Embryonic facial prominence (tissue), 1 donor: ENCODE data around the gene ALG5.

Experiments used
- DNase-seq: peaks from one replicate; pipeline ENCODE4 v3.0.0-alpha.2; 2016; ENCODE audit errors: extremely low spot score

ALG5 gene, protein sequence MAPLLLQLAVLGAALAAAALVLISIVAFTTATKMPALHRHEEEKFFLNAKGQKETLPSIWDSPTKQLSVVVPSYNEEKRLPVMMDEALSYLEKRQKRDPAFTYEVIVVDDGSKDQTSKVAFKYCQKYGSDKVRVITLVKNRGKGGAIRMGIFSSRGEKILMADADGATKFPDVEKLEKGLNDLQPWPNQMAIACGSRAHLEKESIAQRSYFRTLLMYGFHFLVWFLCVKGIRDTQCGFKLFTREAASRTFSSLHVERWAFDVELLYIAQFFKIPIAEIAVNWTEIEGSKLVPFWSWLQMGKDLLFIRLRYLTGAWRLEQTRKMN

DNA sequence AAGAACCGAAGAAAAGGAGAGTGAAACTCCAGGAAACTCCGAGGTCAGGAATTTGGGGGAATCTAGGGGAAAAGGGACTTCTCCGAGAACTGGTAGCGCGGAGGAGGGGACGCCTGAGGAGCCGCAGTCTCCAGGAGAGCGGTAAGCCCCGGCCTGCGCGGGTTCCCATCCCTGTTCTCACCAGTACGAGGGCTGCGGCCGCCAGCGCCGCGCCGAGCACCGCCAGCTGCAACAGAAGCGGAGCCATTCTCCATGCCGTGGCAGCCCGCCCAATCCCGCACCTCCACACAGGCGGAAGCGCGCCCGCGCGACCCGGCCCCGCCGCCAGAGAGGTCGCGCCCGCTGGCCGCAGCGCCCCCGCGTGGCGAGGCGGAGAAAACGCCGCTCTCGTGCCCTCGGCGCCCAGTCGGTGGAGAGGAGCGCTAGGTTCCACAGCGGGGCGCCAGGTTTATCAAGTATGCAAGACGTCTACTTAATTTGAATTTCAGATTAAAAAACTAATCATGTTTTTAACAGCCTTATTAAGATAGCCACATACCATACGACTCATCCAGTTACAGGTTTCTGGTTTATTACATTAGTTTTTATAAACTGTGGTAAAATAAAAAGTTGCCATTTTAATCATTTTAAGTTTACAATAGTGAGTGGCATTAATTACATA is at the start of gene ALG5:
TSS of gene ALG5 (minus strand) at position 287 of the 661 bp plus-strand sequence. CDS start at position 247, 40 bp downstream.
- peak; percentile 79 for DNase-seq

GRCh38 chr13:37047846-37048245 is 48.7 kb upstream of the ALG5 start:
- DNase-seq = no peak

- DNase-seq = no peak
These were observed 47.9 kb upstream of the ALG5 start for GRCh38 chr13:37047032-37047431.

GRCh38 chr13:37046062-37046461 is 46.9 kb upstream of the ALG5 start:
- DNase-seq = no peak

DNA sequence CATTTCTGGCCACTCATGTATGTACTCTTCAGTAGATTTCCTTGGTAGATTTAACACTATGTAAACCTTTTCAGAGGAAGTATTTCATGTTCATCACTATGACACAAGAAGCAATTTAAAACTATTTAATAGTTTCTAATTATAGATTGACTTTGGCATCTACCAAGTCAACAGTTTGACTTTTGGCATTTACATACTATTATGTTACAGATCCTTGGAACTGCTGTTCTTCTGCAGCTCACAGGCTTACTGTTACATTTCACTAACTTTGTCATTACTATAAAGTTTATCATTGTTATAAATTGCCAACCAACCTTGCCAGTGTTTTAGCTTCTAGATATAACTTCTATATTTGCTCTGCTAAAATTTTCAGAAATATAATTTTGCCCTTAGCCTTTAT is 41.6 kb upstream of the ALG5 start:
- no peak for DNase-seq

GRCh38 chr13:37039896-37040295 is 40.8 kb upstream of the ALG5 start:
- no peak for DNase-seq

DNA sequence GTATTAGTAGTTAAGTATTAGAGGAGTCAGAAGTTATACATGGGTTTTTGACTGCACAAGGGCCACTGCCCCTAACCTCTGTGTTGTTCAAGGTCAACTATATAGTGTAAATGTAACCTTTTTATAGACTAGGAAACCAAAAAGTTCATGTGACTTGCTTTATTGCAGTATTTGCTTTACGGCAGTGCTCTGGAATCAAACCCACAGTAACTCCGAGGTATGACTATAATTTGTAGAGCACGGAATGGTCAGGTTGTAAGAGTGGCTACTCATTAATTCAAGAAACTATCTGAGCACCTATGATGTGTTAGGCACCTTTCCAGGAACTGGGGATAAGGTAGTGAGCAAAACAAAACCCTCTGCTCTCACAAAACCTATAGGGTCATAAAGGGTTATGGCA is 38.1 kb upstream of the ALG5 start:
- DNase-seq = no peak

- DNase-seq = no peak
These were observed 30.5 kb upstream of the ALG5 start for GRCh38 chr13:37029617-37030016.

- DNase-seq = no peak
These were observed 28.5 kb upstream of the ALG5 start for GRCh38 chr13:37027639-37028038.

DNA sequence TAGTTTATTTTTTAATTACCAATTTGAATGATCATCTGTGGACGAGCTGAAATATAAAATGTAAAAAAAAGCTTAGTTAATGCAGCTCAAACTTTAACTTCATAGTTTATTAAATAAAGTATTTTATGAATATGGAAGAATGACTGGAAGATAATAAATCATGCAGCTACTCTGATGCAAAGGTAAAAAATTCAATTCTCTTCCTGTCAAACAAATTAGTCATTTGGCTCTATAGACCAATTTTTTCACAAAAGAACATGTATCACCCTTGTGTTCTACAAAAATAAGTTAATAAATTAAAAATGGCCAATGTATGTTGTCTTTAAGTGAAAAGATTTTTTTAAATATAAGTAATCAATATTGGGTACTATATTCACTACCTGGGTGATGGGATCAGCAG is 27.6 kb upstream of the ALG5 start:
- no peak for DNase-seq

DNA sequence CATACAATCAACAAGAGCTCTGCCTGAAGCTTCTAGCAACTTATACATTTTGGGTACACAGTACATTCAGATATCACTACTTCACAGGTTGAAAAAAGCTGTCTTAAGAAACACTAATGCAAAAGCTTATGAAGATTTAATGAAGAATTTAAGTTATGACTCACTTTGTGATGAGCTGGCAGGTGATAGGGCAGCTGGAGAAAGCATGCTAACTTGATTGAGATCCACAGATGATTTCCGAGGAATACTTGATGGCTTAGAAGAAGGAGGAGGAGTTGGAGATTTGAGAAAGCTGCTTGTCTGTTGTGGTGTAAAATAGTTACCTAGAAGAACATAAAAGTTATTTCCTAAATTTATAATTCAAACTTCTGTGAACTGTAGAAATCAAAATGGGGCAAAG is 24.7 kb upstream of the ALG5 start:
- no peak for DNase-seq

DNA sequence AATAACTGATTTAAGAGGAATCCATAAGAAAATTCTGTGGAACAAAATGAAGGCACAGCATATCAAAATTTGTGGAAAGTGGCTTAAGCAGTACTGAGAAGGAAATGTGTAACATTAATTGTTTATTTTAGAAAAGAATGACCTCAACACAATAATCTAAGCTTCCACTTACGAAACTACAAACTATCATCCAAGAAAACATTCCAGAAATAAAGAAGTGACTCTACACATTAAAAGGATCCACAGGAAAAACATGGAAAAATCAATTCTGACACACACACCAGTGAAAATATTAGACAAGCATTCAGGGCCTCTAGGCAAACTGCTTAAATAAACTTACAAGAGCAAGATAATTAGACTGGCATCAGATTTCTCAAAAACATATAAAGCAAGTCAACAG is 15.5 kb upstream of the ALG5 start:
- no peak for DNase-seq

DNA sequence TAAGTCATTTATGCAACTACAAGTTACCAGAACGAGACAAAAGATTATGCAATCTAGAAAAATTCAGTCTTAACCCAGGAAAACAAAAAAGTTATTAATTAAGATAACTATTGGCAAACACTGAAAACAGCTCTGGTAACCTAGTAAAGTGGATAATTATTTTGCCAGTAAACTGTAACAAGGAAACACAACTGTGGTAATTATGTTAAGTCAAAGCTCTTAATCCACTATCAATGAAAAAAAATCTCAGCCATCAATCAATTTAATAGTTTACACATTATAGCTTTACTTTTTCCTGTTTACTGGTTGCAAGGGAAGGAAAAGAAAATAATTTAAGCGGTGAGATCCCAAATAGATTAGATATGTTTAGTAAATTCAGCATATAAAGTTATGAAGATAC is 12.6 kb upstream of the ALG5 start:
- no peak for DNase-seq

DNA sequence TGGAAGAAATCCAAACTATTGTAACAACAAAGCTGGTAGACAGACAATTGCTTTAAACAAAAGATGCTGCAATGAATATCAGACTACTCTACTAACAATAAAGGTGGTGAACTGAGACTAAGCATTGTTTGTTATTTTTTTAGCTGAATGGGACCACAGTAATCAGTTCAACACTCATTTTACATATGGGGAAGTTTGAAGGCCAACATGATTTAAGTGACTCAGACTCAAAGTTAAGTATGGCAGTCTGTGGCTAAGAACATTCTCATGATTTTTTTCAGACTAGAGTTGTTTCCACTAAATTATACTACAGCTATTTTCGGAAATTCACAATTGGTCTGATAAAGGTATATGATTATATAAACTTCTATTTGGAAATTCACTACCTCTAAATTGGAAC is 11.9 kb upstream of the ALG5 start:
- DNase-seq = no peak

DNA sequence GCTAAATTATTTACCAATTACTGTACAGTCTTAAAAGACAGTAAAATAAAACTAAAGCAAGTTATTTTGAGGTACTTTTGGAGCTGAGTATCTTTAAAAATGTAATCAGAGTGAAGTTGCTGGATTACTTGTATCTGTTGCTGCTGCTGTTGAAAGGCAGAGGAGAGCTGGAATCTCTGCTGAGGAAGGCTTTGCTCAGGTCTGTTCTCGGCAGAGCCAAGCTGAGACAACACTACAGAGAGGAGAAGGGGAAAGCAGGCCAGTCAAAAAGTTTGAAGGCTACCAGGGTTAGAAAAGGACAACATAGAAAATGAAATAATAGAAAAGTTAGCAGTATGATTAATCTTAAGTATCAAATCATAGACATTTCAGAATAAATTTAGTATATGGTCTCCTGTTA is 11.3 kb upstream of the ALG5 start:
- no peak for DNase-seq

- no peak for DNase-seq
These were observed 10.6 kb upstream of the ALG5 start for GRCh38 chr13:37009692-37010091.

- DNase-seq = no peak
These were observed 2.7 kb upstream of the ALG5 start for GRCh38 chr13:37001921-37002250.

DNA sequence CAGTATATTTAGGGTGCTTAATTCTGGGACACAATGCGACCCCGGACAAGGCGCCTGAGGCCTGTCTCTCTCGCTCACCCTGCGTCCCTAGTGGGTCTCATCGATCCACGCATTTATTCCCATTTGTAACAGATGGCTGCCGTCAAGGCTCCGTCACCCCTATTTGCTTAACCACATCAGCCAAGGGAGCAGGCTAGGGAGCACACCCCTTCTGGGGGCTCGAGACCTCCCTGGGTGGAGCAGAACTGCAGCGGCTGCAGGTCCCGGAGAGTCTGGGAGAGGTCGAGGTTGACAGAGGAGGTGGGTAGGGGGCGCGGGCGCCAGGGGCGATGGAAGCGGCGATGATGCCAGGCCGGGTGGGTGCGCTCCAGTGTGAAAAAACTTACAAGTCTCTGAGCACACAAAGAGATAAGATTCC is 507 bp downstream of the ALG5 start:
- DNase-seq = no peak

GRCh38 chr13:36997716-36998427 is 1.3 kb downstream of the ALG5 start:
- no peak for DNase-seq

DNA sequence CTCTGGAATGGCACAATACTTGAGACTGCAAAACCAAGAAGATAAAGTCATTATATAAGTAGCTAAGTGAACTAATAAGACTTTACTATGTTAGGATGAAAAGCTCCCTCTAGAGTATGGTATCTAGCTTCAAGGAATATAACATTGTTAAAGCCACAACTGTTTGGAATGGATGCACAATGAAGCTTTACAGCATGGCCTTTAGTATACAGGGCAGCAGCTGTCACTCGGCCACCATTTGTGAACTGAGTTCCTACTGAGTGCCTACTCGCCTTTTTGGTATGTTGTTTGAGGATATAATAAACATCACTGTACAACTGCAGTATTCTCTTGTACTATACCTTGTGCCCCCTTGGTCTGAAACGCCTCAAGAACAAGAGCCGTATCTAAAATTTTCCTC is 6.8 kb downstream of the ALG5 start:
- no peak for DNase-seq

- no peak for DNase-seq
These were observed 12.5 kb downstream of the ALG5 start for GRCh38 chr13:36986462-36987240.

DNA sequence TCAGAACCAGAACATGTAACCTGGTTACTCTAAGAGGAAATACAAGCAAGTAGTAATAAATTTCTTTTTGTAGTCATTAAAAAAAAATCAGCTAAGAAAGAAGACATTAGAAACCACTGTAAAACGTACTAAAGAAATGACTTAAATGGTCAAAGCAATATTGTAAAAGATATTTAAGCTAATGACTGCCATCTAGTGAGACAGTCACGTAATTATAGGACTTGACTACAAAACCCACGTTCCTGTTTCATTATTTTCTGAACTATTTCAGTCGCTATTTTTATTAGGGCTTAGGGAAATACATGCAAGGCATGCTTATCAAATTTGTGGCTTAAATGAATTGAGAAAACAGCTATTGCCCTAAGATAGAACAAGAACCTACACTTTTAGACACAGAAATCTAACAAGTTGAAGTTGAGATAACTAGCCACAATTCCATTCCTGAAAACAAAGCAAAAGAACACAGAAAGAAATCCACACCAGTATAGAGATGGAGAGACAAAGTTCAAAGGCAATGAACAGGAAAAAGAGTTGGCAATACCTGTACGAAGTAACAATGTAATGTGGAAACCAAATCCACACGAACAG is 17.9 kb downstream of the ALG5 start:
- DNase-seq = peak; percentile 49
